ACC112 (cell line): ENCODE measurements around the gene AKR7A2.

ENCODE experiments used
- H2AFZ ChIP-seq: fragments of 200-600 bp; sonication (generic); one replicate; pipeline ENCODE4 v1.6.0; 2017; ENCODE audit warnings: antibody characterized with exemption, low read length; ENCODE audit not compliant: unreplicated experiment
- H3K27ac ChIP-seq: fragments of 200-600 bp; sonication (generic); 2 replicates; pipeline ENCODE4 v1.5.1; 2014; ENCODE audit warnings: low read depth, mild to moderate bottlenecking, antibody characterized with exemption, low read length, moderate library complexity
- H3K27me3 ChIP-seq: fragments of 200-600 bp; sonication (generic); 2 replicates; pipeline ENCODE4 v1.6.1; 2014; ENCODE audit warnings: mild to moderate bottlenecking, antibody characterized with exemption, low read length, moderate library complexity, mixed read lengths; ENCODE audit not compliant: insufficient read depth
- H3K36me3 ChIP-seq: fragments of 200-600 bp; sonication (generic); 2 replicates; pipeline ENCODE4 v1.6.1; 2016; ENCODE audit warnings: mild to moderate bottlenecking, antibody characterized with exemption, low read length, moderate library complexity, mixed read lengths; ENCODE audit not compliant: insufficient read depth
- H3K4me1 ChIP-seq: fragments of 200-600 bp; sonication (generic); one replicate; pipeline ENCODE4 v1.6.1; 2016; ENCODE audit warnings: low read length, mixed read lengths; ENCODE audit not compliant: insufficient read depth, unreplicated experiment, control insufficient read depth
- H3K4me3 ChIP-seq: fragments of 200-600 bp; sonication (generic); 2 replicates; pipeline ENCODE4 v1.5.1; 2014; ENCODE audit warnings: mild to moderate bottlenecking, low read depth, low read length
- H3K79me2 ChIP-seq: fragments of 200-600 bp; sonication (generic); one replicate; pipeline ENCODE4 v1.6.0; 2016; ENCODE audit warnings: low read length; ENCODE audit not compliant: control insufficient read depth, unreplicated experiment, insufficient read depth

Gene AKR7A2

DNA sequence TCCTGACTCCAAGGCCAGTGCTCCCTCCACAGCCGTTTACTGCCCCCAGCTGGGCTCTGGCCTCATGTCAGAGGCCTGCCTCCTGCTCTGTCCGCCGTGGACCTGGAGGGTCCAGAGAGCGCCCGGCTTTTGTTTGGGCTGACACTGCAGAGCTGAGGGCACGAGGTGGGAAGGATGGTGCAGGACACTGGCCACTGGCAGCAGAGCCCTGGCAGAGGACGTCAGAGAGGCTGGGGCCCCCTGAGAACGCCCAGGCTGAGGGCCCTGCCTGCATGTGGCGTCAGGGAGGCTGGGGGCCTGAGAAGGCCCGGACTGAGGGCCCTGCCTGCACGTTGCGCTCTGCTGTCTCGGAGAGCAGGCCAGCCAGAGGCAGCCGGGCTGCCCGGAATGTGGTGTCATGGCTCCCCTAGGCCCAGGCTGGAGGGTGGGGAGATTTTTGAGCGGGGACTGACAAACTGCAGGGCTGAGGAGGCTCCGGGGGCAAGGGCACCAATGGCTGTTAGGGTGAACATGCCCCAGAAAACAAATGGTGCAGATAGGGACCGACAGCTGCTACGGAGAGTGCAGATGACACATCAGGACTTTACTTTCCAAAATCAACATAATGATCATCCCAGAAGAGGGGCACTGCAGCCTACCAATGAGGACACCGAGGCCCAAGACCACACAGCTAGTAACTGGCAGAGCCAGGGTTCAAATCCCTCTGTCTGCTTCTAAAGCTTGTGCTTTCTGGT lies 31.8 kb upstream of the AKR7A2 start:
- Histone ChIP-seq H3K36me3 (peaks cover 5% of the 10 kb centered on the region; the same call in 1 of the 2 replicates), H3K27me3 (no peaks in the 10 kb centered on the region)

DNA sequence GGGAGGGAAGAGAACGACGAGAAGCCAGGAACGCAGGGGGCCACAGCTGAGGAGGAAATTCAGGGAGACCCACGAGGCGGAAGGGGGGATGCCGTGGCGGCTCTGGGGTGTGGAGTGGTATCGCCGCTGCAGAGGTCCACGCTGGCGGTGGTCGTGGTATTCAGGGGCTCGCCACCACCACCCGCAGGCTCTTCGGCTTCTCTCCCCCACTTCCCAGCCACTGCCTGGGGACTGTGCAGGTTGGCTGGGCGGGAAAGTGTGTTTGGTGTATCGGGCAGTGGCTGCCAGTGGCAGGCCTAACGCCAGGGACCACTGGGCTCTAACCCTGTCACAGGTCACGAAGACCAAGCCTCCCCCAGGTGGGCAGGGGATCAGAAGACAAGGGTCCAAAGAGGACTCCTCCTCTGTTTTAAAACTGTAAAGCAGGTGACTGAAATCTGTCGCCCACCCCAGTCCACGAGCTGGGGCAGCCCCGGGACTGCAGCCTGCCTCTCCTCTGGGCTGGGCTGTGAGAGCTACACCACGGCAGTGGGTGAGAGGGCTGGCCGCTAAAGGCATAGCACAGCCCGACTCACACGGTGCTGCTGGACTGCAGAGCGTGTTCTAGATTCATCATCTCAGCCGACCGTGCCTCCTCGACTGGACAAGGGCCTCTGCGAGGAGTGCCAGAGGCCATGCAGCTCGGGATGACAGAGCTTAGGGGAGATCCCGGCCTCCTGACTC lies 31.1 kb upstream of the AKR7A2 start:
- H3K36me3 ChIP-seq, result peaks cover 5% of the 10 kb centered on the region; the same call in 1 of the 2 replicates
- H3K27ac ChIP-seq, result no peak overlapping the region
- no peaks in the 10 kb centered on the region for H3K4me1 ChIP-seq
- H3K4me3 ChIP-seq, result no peak overlapping the region
- H3K79me2 ChIP-seq, result no peaks in the 10 kb centered on the region
- H2AFZ ChIP-seq, result no peak overlapping the region
- no peaks in the 10 kb centered on the region for H3K27me3 ChIP-seq

More for the DNA sequence above, 31.8 kb upstream of the AKR7A2 start:
- Histone ChIP-seq H3K4me1 (no peaks in the 10 kb centered on the region), H3K79me2 (no peaks in the 10 kb centered on the region), H2AFZ (no peak overlapping the region), H3K27ac (no peak overlapping the region), H3K4me3 (no peak overlapping the region)

- H3K27ac ChIP-seq, result no peak overlapping the region
- H3K79me2 ChIP-seq, result no peaks in the 10 kb centered on the region
- H3K4me1 ChIP-seq, result no peaks in the 10 kb centered on the region
- no peak overlapping the region for H3K4me3 ChIP-seq
- H3K27me3 ChIP-seq, result no peaks in the 10 kb centered on the region
- peaks cover 5% of the 10 kb centered on the region; the same call in 1 of the 2 replicates for H3K36me3 ChIP-seq
- no peak overlapping the region for H2AFZ ChIP-seq
Observed at GRCh38 chr1:19342062-19342750, 30.3 kb upstream of the AKR7A2 start.

GRCh38 chr1:19341201-19342061 lies 29.5 kb upstream of the AKR7A2 start:
- Histone ChIP-seq H3K36me3 (peaks cover 5% of the 10 kb centered on the region; the same call in 1 of the 2 replicates), H3K4me1 (no peaks in the 10 kb centered on the region), H3K27ac (no peak overlapping the region), H3K27me3 (no peaks in the 10 kb centered on the region), H3K4me3 (no peak overlapping the region), H3K79me2 (no peaks in the 10 kb centered on the region), H2AFZ (no peak overlapping the region)

GRCh38 chr1:19340387-19340937 lies 28.5 kb upstream of the AKR7A2 start:
- H3K36me3 ChIP-seq, result peaks cover 5% of the 10 kb centered on the region; the same call in 1 of the 2 replicates
- no peak overlapping the region for H2AFZ ChIP-seq

GRCh38 chr1:19339214-19339861 lies 27.4 kb upstream of the AKR7A2 start:
- H3K4me3 ChIP-seq, result no peak overlapping the region

More at GRCh38 chr1:19340387-19340937, 28.5 kb upstream of the AKR7A2 start:
- Histone ChIP-seq H3K79me2 (no peaks in the 10 kb centered on the region), H3K4me3 (no peak overlapping the region), H3K27ac (no peak overlapping the region), H3K4me1 (no peaks in the 10 kb centered on the region), H3K27me3 (no peaks in the 10 kb centered on the region)

DNA sequence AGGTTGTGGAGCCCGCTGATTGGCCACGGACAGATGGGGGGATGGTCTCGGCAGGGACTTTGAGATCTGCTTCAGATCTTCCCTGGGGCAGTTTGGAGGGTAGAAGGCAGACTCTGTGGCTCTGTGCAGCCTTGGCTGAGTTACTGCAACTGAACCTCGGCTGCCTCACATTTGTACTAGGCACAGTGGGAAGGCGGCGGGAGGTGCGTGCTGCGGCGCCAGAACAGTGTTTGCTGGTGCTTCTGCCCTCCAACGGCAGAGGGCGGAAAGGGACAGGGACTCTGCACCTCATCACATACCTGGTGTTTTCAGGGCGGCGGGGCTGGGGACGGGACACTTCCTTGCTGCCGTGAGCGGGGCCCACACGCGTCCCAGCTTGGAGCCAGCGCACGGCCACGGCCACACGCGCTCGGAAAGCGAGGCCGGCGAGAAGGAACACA lies 26.4 kb upstream of the AKR7A2 start:
- Histone ChIP-seq H3K27me3 (no peaks in the 10 kb centered on the region), H3K79me2 (no peaks in the 10 kb centered on the region), H3K36me3 (peaks cover 5% of the 10 kb centered on the region; the same call in 1 of the 2 replicates), H3K4me3 (no peak overlapping the region), H2AFZ (no peak overlapping the region), H3K27ac (no peak overlapping the region), H3K4me1 (no peaks in the 10 kb centered on the region)

More at GRCh38 chr1:19339214-19339861, 27.4 kb upstream of the AKR7A2 start:
- no peak overlapping the region for H3K27ac ChIP-seq
- no peaks in the 10 kb centered on the region for H3K27me3 ChIP-seq
- H3K79me2 ChIP-seq, result no peaks in the 10 kb centered on the region
- H3K36me3 ChIP-seq, result peaks cover 5% of the 10 kb centered on the region; the same call in 1 of the 2 replicates
- no peaks in the 10 kb centered on the region for H3K4me1 ChIP-seq
- no peak overlapping the region for H2AFZ ChIP-seq

DNA sequence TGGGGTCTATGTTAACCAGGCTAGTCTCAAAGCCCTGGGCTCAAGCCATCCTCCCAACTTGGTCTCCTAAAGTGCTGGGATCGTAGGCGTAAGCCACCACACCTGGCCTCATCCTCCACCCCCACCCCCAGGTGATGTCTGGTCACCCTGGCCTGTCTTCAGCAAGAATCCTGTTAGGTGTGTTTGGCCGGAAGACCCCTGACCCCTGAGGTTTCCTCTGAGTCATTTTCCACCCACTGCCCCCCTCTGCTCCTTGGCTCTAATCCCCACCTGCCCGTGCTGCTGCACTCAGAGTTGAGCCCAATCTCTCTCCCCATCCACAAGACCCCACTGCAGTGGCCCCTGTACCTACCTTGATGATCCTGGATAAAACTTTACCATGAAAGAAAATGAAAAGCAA lies 25.3 kb upstream of the AKR7A2 start:
- no peak overlapping the region for H3K27ac ChIP-seq
- H2AFZ ChIP-seq, result no peak overlapping the region
- no peaks in the 10 kb centered on the region for H3K79me2 ChIP-seq
- H3K4me1 ChIP-seq, result no peaks in the 10 kb centered on the region
- peaks cover 5% of the 10 kb centered on the region; the same call in 1 of the 2 replicates for H3K36me3 ChIP-seq
- H3K4me3 ChIP-seq, result no peak overlapping the region
- H3K27me3 ChIP-seq, result no peaks in the 10 kb centered on the region

DNA sequence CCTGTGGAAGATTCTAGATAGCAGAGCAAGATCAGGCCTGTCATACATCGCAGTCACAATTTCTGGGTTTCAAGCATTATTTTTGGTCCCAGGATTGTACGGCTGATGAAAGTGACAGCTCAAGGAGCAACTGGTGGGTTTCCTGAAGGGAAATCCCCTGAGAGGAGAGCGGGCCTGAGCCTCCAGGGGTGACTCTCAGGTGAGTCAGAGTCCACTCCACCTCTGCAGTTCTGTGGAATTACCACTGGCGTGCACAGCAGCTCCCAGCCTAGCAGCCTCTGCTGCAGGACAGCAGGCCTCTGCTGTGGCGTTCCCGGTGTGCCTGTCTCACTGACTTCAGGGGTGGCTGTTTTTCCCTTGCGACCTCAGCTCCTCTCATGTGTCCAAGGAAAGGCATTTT lies 24.6 kb upstream of the AKR7A2 start:
- no peaks in the 10 kb centered on the region for H3K79me2 ChIP-seq
- no peak overlapping the region for H3K27ac ChIP-seq
- H3K36me3 ChIP-seq, result peaks cover 5% of the 10 kb centered on the region; the same call in 1 of the 2 replicates
- H3K4me1 ChIP-seq, result no peaks in the 10 kb centered on the region
- H3K4me3 ChIP-seq, result no peak overlapping the region
- H3K27me3 ChIP-seq, result no peaks in the 10 kb centered on the region
- H2AFZ ChIP-seq, result no peak overlapping the region
